ENCODE data around the gene TAF10.

Gene TAF10

GRCh38 chr11:6603287-6604080 lies 8.5 kb downstream of the TAF10 start, which contains the start of the genes ILK and RRP8:
ILK (plus strand) TSS chr11:6603774; CDS start chr11:6604272, 498 bp downstream.
RRP8 (minus strand) TSS chr11:6603616; CDS start chr11:6603502, 114 bp downstream.
- no peaks in the 10 kb centered on the region for H3K27me3 ChIP-seq
- peak within 1 kb of the TSS; percentile 83 to 96 for H3K4me3 ChIP-seq
- peak within 1 kb of the TSS; percentile 93 to 98 for H3K27ac ChIP-seq
- peak in 1 of 2 experiments; percentile 26 for TF ChIP-seq CTCF (IDR thresholded peaks at IDR 0.05)
- peak; percentile 90 to 96 for DNase-seq
- intact Hi-C loops (cut with DNase I; ENCODE audit: low total_unique reads), result no loop called here
- peaks cover 4 to 71% (median 58%) of the 10 kb centered on the region in 4 donors for H3K4me1 ChIP-seq
- H3K9me3 ChIP-seq, result no peaks in the 10 kb centered on the region
- H3K36me3 ChIP-seq, result peaks cover 36 to 39% (median 37%) of the 10 kb centered on the region in 3 donors

GRCh38 chr11:6602096-6602940 lies 9.7 kb downstream of the TAF10 start:
- DNase-seq, result no peak
- H3K27me3 ChIP-seq, result no peaks in the 10 kb centered on the region
- H3K9me3 ChIP-seq, result no peaks in the 10 kb centered on the region
- intact Hi-C loops (cut with DNase I; ENCODE audit: low total_unique reads), result no loop called here
- peak overlapping the region; percentile 93 to 98 for H3K27ac ChIP-seq
- TF ChIP-seq CTCF (IDR thresholded peaks at IDR 0.05), result no peak
- peaks cover 25 to 41% (median 30%) of the 10 kb centered on the region in 3 donors for H3K36me3 ChIP-seq
- peak overlapping the region; percentile 83 to 96 for H3K4me3 ChIP-seq
- H3K4me1 ChIP-seq, result peaks cover 4 to 71% (median 56%) of the 10 kb centered on the region in 4 donors

GRCh38 chr11:6601041-6601461 lies 11.0 kb downstream of the TAF10 start:
- Histone ChIP-seq H3K4me1 (peaks cover 1 to 71% (median 54%) of the 10 kb centered on the region in 4 donors), H3K27me3 (no peaks in the 10 kb centered on the region), H3K4me3 (no peak overlapping the region), H3K36me3 (peaks cover 25 to 53% (median 30%) of the 10 kb centered on the region in 3 donors), H3K27ac (no peak overlapping the region), H3K9me3 (no peaks in the 10 kb centered on the region)
- intact Hi-C loops (cut with DNase I; ENCODE audit: low total_unique reads), result no loop called here
- TF ChIP-seq CTCF (IDR thresholded peaks at IDR 0.05), result no peak
- peak in 1 of 2 donors; percentile 63 for DNase-seq

GRCh38 chr11:6599881-6600390 lies 12.1 kb downstream of the TAF10 start:
- H3K36me3 ChIP-seq, result peaks cover 25 to 53% (median 30%) of the 10 kb centered on the region in 3 donors
- peaks cover 0 to 74% (median 50%) of the 10 kb centered on the region in 4 donors for H3K4me1 ChIP-seq
- H3K27me3 ChIP-seq, result no peaks in the 10 kb centered on the region
- no peak overlapping the region for H3K4me3 ChIP-seq
- H3K27ac ChIP-seq, result peak overlapping the region; percentile 56 to 78
- no peaks in the 10 kb centered on the region for H3K9me3 ChIP-seq
- no peak for TF ChIP-seq CTCF (IDR thresholded peaks at IDR 0.05)
- no peak for DNase-seq
- intact Hi-C loops (cut with DNase I; ENCODE audit: low total_unique reads), result no loop called here

- no peaks in the 10 kb centered on the region for H3K27me3 ChIP-seq
- no peak overlapping the region for H3K4me3 ChIP-seq
- no peak for TF ChIP-seq CTCF (IDR thresholded peaks at IDR 0.05)
- DNase-seq, result no peak
- H3K27ac ChIP-seq, result peak overlapping the region; percentile 56 to 78
- peaks cover 0 to 76% (median 51%) of the 10 kb centered on the region in 4 donors for H3K4me1 ChIP-seq
- intact Hi-C loops (cut with DNase I; ENCODE audit: low total_unique reads), result no loop called here
- peaks cover 25 to 57% (median 33%) of the 10 kb centered on the region in 3 donors for H3K36me3 ChIP-seq
- no peaks in the 10 kb centered on the region for H3K9me3 ChIP-seq
Measured at GRCh38 chr11:6599449-6599848, 12.6 kb downstream of the TAF10 start.

Data from tibial artery (tissue), 4 donors.